Immature natural killer cell (primary cell): ENCODE measurements around the gene C1orf105. TPM values are rescaled to one million over a fixed set of nuclear protein-coding genes. Genes with fewer than 3 reads are reported as not detected.
"Not testable (repeated sequence)": the region's sequence is repeated elsewhere in the genome, so short reads cannot be mapped to it uniquely, and the experiment has no call there.

Source experiments
- DNase-seq, 3 donors: peaks; one replicate each; pipeline ENCODE4 v3.0.0; 2022; ENCODE audit warnings: mixed read lengths in 1 of 3
- H3K27ac Mint-ChIP-seq, 6 donors: one replicate each; pipeline ENCODE4 v1.8.0; 2020; ENCODE audit warnings: mixed read lengths in 6 of 6, mild to moderate bottlenecking in 5 of 6, inconsistent platforms in 4 of 6, moderate library complexity in 3 of 6
- H3K27me3 Mint-ChIP-seq, 3 donors: one replicate each; pipeline ENCODE4 v1.8.0; 2020 to 2021; ENCODE audit warnings: low read depth in 3 of 3, mild to moderate bottlenecking in 3 of 3, mixed read lengths in 3 of 3, moderate library complexity in 3 of 3, inconsistent platforms in 1 of 3
- H3K36me3 Mint-ChIP-seq, 3 donors: one replicate each; pipeline ENCODE4 v1.8.0; 2020; ENCODE audit warnings: mixed read lengths in 3 of 3, inconsistent platforms in 2 of 3, mild to moderate bottlenecking in 2 of 3
- H3K4me1 Mint-ChIP-seq, 2 donors: one replicate each; pipeline ENCODE4 v1.8.0; 2020; ENCODE audit warnings: inconsistent platforms in 2 of 2, mild to moderate bottlenecking in 2 of 2, mixed read lengths in 2 of 2, moderate library complexity in 1 of 2
- H3K4me3 Mint-ChIP-seq, 5 donors: one replicate each; pipeline ENCODE4 v1.8.0; 2020; ENCODE audit warnings: mild to moderate bottlenecking in 5 of 5, mixed read lengths in 5 of 5, inconsistent platforms in 3 of 5, moderate library complexity in 3 of 5
- H3K9me3 Mint-ChIP-seq, 6 donors: one replicate each; pipeline ENCODE4 v1.8.0; 2020; ENCODE audit warnings: mild to moderate bottlenecking in 6 of 6, mixed read lengths in 6 of 6, inconsistent platforms in 4 of 6, moderate library complexity in 3 of 6
- polyA plus RNA-seq, 3 donors: library from polyadenylated mRNA; unstranded; fragments of 300-500 nt; fragmentation: Illumina TruSeq; gene quantifications; one replicate each; pipeline ENCODE4 v1.2.3, GENCODE V29; 2021

The C1orf105 gene
- polyA plus RNA-seq, 3 donors from 2014 or later: not detected

- Mint-ChIP-seq H3K9me3 (no peaks in the 10 kb centered on the region), H3K4me3 (no peak overlapping the region), H3K27me3 (peaks cover 0 to 4% (median 4%) of the 10 kb centered on the region in 3 donors), H3K4me1 (no peaks in the 10 kb centered on the region), H3K27ac (no peak overlapping the region), H3K36me3 (no peaks in the 10 kb centered on the region)
- DNase-seq: no peak
Measured at GRCh38 chr1:172480431-172480830, 59.9 kb downstream of the C1orf105 start.

- H3K36me3 Mint-ChIP-seq: no peaks in the 10 kb centered on the region
- H3K27me3 Mint-ChIP-seq: peaks cover 0 to 6% (median 4%) of the 10 kb centered on the region in 3 donors
- no peak overlapping the region for H3K4me3 Mint-ChIP-seq
Measured at GRCh38 chr1:172482044-172482443, 61.6 kb downstream of the C1orf105 start.

GRCh38 chr1:172483448-172483847 lies 63.0 kb downstream of the C1orf105 start:
- Mint-ChIP-seq H3K27ac (no peak overlapping the region), H3K27me3 (peaks cover 0 to 7% (median 6%) of the 10 kb centered on the region in 3 donors), H3K4me1 (no peaks in the 10 kb centered on the region)

More at GRCh38 chr1:172482044-172482443, 61.6 kb downstream of the C1orf105 start:
- no peak for DNase-seq
- no peaks in the 10 kb centered on the region for H3K4me1 Mint-ChIP-seq
- H3K9me3 Mint-ChIP-seq: no peaks in the 10 kb centered on the region
- H3K27ac Mint-ChIP-seq: no peak overlapping the region

GRCh38 chr1:172484252-172484651 lies 63.8 kb downstream of the C1orf105 start:
- no peaks in the 10 kb centered on the region for H3K4me1 Mint-ChIP-seq
- H3K27ac Mint-ChIP-seq: no peak overlapping the region
- no peak for DNase-seq
- no peaks in the 10 kb centered on the region for H3K9me3 Mint-ChIP-seq
- H3K4me3 Mint-ChIP-seq: no peak overlapping the region
- H3K36me3 Mint-ChIP-seq: no peaks in the 10 kb centered on the region
- peaks cover 0 to 7% (median 6%) of the 10 kb centered on the region in 3 donors for H3K27me3 Mint-ChIP-seq

More at GRCh38 chr1:172483448-172483847, 63.0 kb downstream of the C1orf105 start:
- Mint-ChIP-seq H3K36me3 (no peaks in the 10 kb centered on the region), H3K9me3 (no peaks in the 10 kb centered on the region), H3K4me3 (no peak overlapping the region)
- no peak for DNase-seq

- peaks cover 0 to 6% (median 5%) of the 10 kb centered on the region in 3 donors for H3K27me3 Mint-ChIP-seq
- no peaks in the 10 kb centered on the region for H3K9me3 Mint-ChIP-seq
- no peaks in the 10 kb centered on the region for H3K36me3 Mint-ChIP-seq
- H3K4me3 Mint-ChIP-seq: no peak overlapping the region
- H3K27ac Mint-ChIP-seq: no peak overlapping the region
- DNase-seq: no peak
- no peaks in the 10 kb centered on the region for H3K4me1 Mint-ChIP-seq
Measured at GRCh38 chr1:172485626-172486025, 65.1 kb downstream of the C1orf105 start.

- H3K27ac Mint-ChIP-seq: no peak overlapping the region
Measured at GRCh38 chr1:172486805-172487454, 66.4 kb downstream of the C1orf105 start.

GRCh38 chr1:172487550-172487949 lies 67.1 kb downstream of the C1orf105 start:
- no peak for DNase-seq
- H3K9me3 Mint-ChIP-seq: no peaks in the 10 kb centered on the region
- H3K36me3 Mint-ChIP-seq: no peaks in the 10 kb centered on the region
- no peaks in the 10 kb centered on the region for H3K4me1 Mint-ChIP-seq
- H3K27me3 Mint-ChIP-seq: peaks cover 0 to 6% (median 3%) of the 10 kb centered on the region in 3 donors
- no peak overlapping the region for H3K4me3 Mint-ChIP-seq
- no peak overlapping the region for H3K27ac Mint-ChIP-seq

More at GRCh38 chr1:172486805-172487454, 66.4 kb downstream of the C1orf105 start:
- H3K27me3 Mint-ChIP-seq: peaks cover 0 to 6% (median 5%) of the 10 kb centered on the region in 3 donors
- no peak overlapping the region for H3K4me3 Mint-ChIP-seq
- H3K4me1 Mint-ChIP-seq: no peaks in the 10 kb centered on the region
- no peaks in the 10 kb centered on the region for H3K36me3 Mint-ChIP-seq
- no peaks in the 10 kb centered on the region for H3K9me3 Mint-ChIP-seq
- DNase-seq: no peak

- Mint-ChIP-seq H3K4me1 (no peaks in the 10 kb centered on the region), H3K4me3 (no peak overlapping the region), H3K27ac (no peak overlapping the region), H3K27me3 (peaks cover 0 to 6% (median 3%) of the 10 kb centered on the region in 3 donors), H3K36me3 (no peaks in the 10 kb centered on the region), H3K9me3 (no peaks in the 10 kb centered on the region)
- no peak for DNase-seq
Measured at GRCh38 chr1:172488393-172488792, 67.9 kb downstream of the C1orf105 start.

GRCh38 chr1:172489847-172490246 lies 69.4 kb downstream of the C1orf105 start:
- H3K27me3 Mint-ChIP-seq: peaks cover 0 to 6% (median 3%) of the 10 kb centered on the region in 3 donors
- no peaks in the 10 kb centered on the region for H3K36me3 Mint-ChIP-seq
- H3K4me1 Mint-ChIP-seq: no peaks in the 10 kb centered on the region
- no peak for DNase-seq
- H3K4me3 Mint-ChIP-seq: no peak overlapping the region
- no peaks in the 10 kb centered on the region for H3K9me3 Mint-ChIP-seq
- H3K27ac Mint-ChIP-seq: no peak overlapping the region

- Mint-ChIP-seq H3K4me3 (no peak overlapping the region), H3K9me3 (no peaks in the 10 kb centered on the region), H3K4me1 (no peaks in the 10 kb centered on the region), H3K27me3 (peaks cover 0 to 3% (median 2%) of the 10 kb centered on the region in 3 donors), H3K36me3 (no peaks in the 10 kb centered on the region), H3K27ac (no peak overlapping the region)
- no peak for DNase-seq
Measured at GRCh38 chr1:172492421-172492820, 71.9 kb downstream of the C1orf105 start.

- Mint-ChIP-seq H3K27me3 (peaks cover 0 to 3% (median 0%) of the 10 kb centered on the region in 3 donors), H3K4me1 (no peaks in the 10 kb centered on the region), H3K9me3 (no peaks in the 10 kb centered on the region), H3K27ac (no peak overlapping the region), H3K4me3 (no peak overlapping the region), H3K36me3 (no peaks in the 10 kb centered on the region)
- DNase-seq: no peak
Measured at GRCh38 chr1:172494166-172494565, 73.7 kb downstream of the C1orf105 start.

GRCh38 chr1:172496127-172496526 lies 75.6 kb downstream of the C1orf105 start:
- not testable (repeated sequence) for DNase-seq, H3K27ac Mint-ChIP-seq, H3K9me3 Mint-ChIP-seq, H3K36me3 Mint-ChIP-seq, H3K4me1 Mint-ChIP-seq, H3K27me3 Mint-ChIP-seq, H3K4me3 Mint-ChIP-seq

- H3K4me1 Mint-ChIP-seq: no peaks in the 10 kb centered on the region
- peaks cover 0 to 3% (median 0%) of the 10 kb centered on the region in 3 donors for H3K27me3 Mint-ChIP-seq
- H3K4me3 Mint-ChIP-seq: no peak overlapping the region
- H3K27ac Mint-ChIP-seq: no peak overlapping the region
- no peaks in the 10 kb centered on the region for H3K36me3 Mint-ChIP-seq
- DNase-seq: no peak
- no peaks in the 10 kb centered on the region for H3K9me3 Mint-ChIP-seq
Measured at GRCh38 chr1:172496678-172497077, 76.2 kb downstream of the C1orf105 start.

- Mint-ChIP-seq H3K27ac (no peak overlapping the region), H3K4me3 (no peak overlapping the region), H3K36me3 (no peaks in the 10 kb centered on the region), H3K9me3 (peaks cover 0 to 1% (median 0%) of the 10 kb centered on the region in 6 donors), H3K4me1 (no peaks in the 10 kb centered on the region), H3K27me3 (peaks cover 0 to 3% (median 0%) of the 10 kb centered on the region in 3 donors)
- no peak for DNase-seq
Measured at GRCh38 chr1:172497230-172497629, 76.7 kb downstream of the C1orf105 start.

GRCh38 chr1:172498857-172499256 lies 78.4 kb downstream of the C1orf105 start:
- Mint-ChIP-seq H3K4me1 (no peaks in the 10 kb centered on the region), H3K4me3 (no peak overlapping the region), H3K27ac (no peak overlapping the region), H3K27me3 (peaks cover 1 to 3% (median 2%) of the 10 kb centered on the region in 3 donors), H3K9me3 (peaks cover 0 to 1% (median 0%) of the 10 kb centered on the region in 6 donors), H3K36me3 (no peaks in the 10 kb centered on the region)
- DNase-seq: no peak
